NK-92 (cell line): Measurements from ENCODE around the gene REM2.

Experiments
- DNase-seq: peaks from one replicate; lab custom pipeline; 2025; ENCODE audit not compliant: unreplicated experiment; lab: John Stamatoyannopoulos, UW

Gene REM2

GRCh38 chr14:22872833-22873520, 10.0 kb upstream of the REM2 start:
- DNase-seq = no peak

- DNase-seq = no peak
Observed at GRCh38 chr14:22875003-22875747, 7.8 kb upstream of the REM2 start.

- DNase-seq = no peak
Observed at GRCh38 chr14:22875748-22876319, 7.2 kb upstream of the REM2 start.

DNA sequence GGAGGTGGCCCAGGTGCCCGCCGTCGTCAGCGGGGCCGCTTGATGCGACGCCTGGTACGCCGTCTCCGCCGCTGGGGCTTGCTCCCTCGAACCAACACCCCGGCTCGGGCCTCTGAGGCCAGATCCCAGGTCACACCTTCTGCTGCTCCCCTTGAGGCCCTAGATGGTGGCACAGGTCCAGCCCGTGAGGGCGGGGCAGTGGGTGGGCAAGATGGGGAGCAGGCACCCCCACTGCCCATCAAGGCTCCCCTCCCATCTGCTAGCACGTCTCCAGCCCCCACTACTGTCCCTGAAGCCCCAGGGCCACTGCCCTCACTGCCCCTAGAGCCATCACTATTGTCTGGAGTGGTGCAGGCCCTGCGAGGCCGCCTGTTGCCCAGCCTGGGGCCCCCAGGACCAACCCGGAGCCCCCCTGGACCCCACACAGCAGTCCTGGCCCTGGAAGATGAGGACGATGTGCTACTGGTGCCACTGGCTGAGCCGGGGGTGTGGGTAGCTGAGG, 6.0 kb upstream of the REM2 start:
- no peak for DNase-seq

- no peak for DNase-seq
Observed at GRCh38 chr14:22878271-22879246, 4.5 kb upstream of the REM2 start.

- DNase-seq = no peak
Observed at GRCh38 chr14:22882064-22882463, 958 bp upstream of the REM2 start.

- DNase-seq = no peak
Observed at GRCh38 chr14:22882529-22883172, 371 bp upstream of the REM2 start.

DNA sequence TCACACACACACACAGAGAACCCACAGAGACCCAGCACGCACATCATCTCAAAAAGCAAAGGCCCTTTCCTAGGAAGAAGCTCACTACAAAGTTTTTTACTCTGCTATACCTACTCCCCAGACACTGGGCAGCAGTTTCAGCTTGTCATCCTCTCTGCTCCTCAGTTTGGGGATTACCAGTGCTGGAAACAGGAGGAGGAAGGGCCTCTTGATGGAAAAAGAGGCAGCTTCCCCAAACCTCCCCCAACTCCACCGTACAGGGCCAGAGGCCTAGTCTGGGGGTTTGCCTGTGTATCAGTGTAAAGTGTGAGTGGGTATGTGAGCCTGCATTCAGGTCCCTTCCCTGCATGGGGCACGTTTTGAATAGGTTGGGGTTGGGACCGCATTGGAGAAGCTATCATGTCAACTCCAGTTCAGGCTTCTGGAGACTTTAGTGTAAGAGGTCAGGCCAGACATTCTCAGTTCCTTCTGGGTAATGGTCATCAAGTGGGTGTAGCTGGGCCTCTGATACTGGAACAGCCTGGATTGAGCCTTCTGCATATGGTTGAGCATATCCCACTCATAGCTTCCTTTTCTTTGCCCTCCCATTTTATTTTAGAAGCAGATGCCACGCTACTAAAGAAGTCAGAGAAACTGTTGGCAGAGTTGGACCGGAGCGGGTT, 1.2 kb downstream of the REM2 start:
- no peak for DNase-seq

GRCh38 chr14:22884738-22885523, 1.9 kb downstream of the REM2 start:
- no peak for DNase-seq

DNA sequence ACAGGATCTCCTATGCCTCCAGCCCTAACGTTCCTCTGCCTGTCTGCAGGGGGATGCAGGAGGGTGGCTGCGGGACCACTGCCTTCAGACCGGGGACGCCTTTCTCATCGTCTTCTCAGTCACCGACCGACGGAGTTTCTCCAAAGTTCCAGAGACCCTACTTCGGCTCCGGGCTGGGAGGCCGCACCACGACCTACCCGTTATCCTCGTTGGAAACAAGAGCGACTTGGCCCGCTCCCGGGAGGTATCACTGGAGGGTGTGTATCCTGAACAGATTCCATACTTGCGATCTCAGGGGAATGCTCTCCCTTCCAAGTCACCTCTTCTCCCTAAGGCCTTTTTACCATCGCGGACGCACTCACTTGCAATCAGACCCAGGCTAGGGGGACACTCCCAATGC, 3.0 kb downstream of the REM2 start:
- no peak for DNase-seq

GRCh38 chr14:22886500-22887259, 3.7 kb downstream of the REM2 start:
- no peak for DNase-seq

DNA sequence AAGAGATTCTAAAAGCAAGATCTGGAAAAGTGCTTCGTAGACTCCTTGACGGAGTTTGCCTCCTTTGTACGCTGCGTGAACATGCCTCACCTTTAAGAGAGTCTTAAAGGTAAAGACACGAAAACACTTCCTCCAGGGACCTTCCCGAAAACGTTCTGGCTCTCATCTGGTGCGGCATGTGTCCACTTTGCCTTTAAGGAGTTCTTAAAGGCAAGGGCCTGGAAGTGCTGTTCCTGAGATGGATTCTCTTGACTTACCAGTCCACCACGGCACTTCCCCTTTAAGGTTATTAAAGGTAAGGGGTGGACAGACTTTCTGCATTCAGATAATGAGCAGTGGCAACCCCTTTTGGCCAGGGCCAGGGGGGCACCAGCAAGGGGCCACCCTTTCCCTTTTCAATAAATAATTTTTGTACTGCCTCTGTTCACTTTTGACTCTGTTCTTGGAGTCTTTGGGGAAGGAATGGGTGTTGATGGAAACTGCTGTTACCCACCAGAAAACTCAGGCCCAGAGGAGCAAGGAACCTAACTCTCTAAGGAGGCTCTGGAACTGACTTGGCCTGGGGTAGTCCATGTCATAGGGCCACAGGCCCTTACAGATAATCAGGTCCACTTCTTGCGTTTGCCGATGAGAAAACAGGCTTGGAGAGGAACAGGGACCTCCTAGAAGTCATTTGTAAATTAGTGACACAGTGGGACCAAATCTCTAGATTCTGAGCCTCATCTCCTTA, 4.4 kb downstream of the REM2 start:
- DNase-seq = no peak

- no peak for DNase-seq
Observed at GRCh38 chr14:22887990-22888378, 5.0 kb downstream of the REM2 start.

- no peak for DNase-seq
Observed at GRCh38 chr14:22888662-22889061, 5.6 kb downstream of the REM2 start.

DNA sequence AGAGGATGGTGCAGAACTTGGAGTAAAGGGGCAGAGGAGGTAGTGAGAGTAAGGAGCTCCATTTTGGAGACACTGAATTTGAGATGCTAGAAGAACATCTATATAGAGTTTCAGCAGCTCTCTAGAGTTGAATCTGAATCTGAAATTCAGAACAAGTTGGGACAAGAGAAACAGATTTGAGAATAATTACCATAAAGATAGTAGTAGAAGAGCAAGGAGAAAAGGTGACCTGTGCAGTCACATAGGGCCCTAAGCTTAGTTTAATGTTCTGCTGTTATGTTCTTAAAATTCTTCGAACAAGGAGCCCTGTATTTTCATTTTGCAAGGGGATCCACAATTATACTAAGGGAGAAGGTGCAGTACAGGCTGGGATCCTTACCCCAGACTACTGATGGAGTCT, 7.4 kb downstream of the REM2 start:
- DNase-seq = no peak

GRCh38 chr14:22892488-22892887, 9.5 kb downstream of the REM2 start:
- no peak for DNase-seq

GRCh38 chr14:22893706-22894105, 10.7 kb downstream of the REM2 start:
- DNase-seq = no peak

- DNase-seq = no peak
Observed at GRCh38 chr14:22895402-22895801, 12.4 kb downstream of the REM2 start.
